ENCODE results near the gene PKMYT1. TPM values are rescaled to one million over a fixed set of nuclear protein-coding genes. Genes with fewer than 3 reads are reported as not detected.
A peak's percentile ranks its signal among the peaks of the same experiment; 100 is the strongest.

Gene PKMYT1
- total and polyA plus RNA-seq, 9 of the 15 experiments (the other 6 are each of a cell fraction or from before 2014, with no cell fraction given) = 8.7 to 201 (median 37.8) TPM

GRCh38 chr16:2963723-2964474, 16.3 kb downstream of the PKMYT1 start, which contains the start of gene KREMEN2 (continued):
- TF ChIP-seq MGA (IDR thresholded peaks at IDR 0.05) = peak; percentile 85
- TF ChIP-seq MYNN (IDR thresholded peaks at IDR 0.05) = no peak
- TF ChIP-seq MYNN (CRISPR knock-in tag; IDR thresholded peaks at IDR 0.05) = no peak
- peak; percentile 26; the same call in 1 of the 2 replicates for TF ChIP-seq MTA3 (IDR thresholded peaks at IDR 0.05; ENCODE audit: borderline replicate concordance)
- TF ChIP-seq KDM4B (IDR thresholded peaks at IDR 0.05; ENCODE audit: borderline replicate concordance in 2 of 2, low read depth in 1 of 2) = no peak; a peak in 1 of 4 replicates
- no peak for TF ChIP-seq BMI1 (IDR thresholded peaks at IDR 0.05; ENCODE audit: low read length)
- no peak; the same call in 1 of the 2 replicates for TF ChIP-seq HLTF (IDR thresholded peaks at IDR 0.05)
- TF ChIP-seq ILF3 (IDR thresholded peaks at IDR 0.05; ENCODE audit: borderline replicate concordance) = no peak
- TF ChIP-seq ZNF124 (CRISPR knock-in tag; IDR thresholded peaks at IDR 0.05) = no peak
- no peak; the same call in 1 of the 2 replicates for TF ChIP-seq KAT7 (CRISPR knock-in tag; IDR thresholded peaks at IDR 0.05; ENCODE audit: borderline replicate concordance)
- no peak for TF ChIP-seq MAFK (IDR thresholded peaks at IDR 0.05; ENCODE audit: low read length)
- TF ChIP-seq MCM3 (IDR thresholded peaks at IDR 0.05) = no peak
- no peak for TF ChIP-seq ZNF408 (CRISPR knock-in tag; IDR thresholded peaks at IDR 0.05; ENCODE audit: low read depth)
- no peak for TF ChIP-seq ETV1 (tag; conservative IDR thresholded peaks at IDR 0.05; ENCODE audit: low read depth)
- no peak for TF ChIP-seq ZFX (CRISPR knock-in tag; IDR thresholded peaks at IDR 0.05)
- TF ChIP-seq U2AF1 (optimal IDR thresholded peaks at IDR 0.05; ENCODE audit: low read depth, low read length) = no peak
- no peak for TF ChIP-seq MIER1 (IDR thresholded peaks at IDR 0.05; ENCODE audit: low read depth)
